Vagina (tissue), 2 donors: ENCODE results near the gene ZNF324.

Source experiments
- CTCF ChIP-seq, 3 experiments: fragments of 450-650 bp in 2 of 3; fragments of 200-600 bp in 1 of 3; sonication (generic) in 1 of 3; IDR thresholded peaks; one replicate each; pipeline ENCODE4 v1.5.1; 2017 to 2019; ENCODE audit warnings: antibody characterized with exemption in 3 of 3, mild to moderate bottlenecking in 2 of 3, moderate library complexity in 2 of 3
- POLR2A ChIP-seq, 2 donors: fragments of 450-650 bp; IDR thresholded peaks; one replicate each; pipeline ENCODE4 v1.6.1; 2017; ENCODE audit warnings: antibody characterized with exemption in 2 of 2, mild to moderate bottlenecking in 2 of 2, moderate library complexity in 2 of 2
- POLR2AphosphoS5 ChIP-seq, 2 donors: sonication (generic); formaldehyde crosslinking; IDR thresholded peaks; one replicate each; pipeline ENCODE4 v1.9.0; 2017; ENCODE audit warnings: antibody characterized with exemption in 2 of 2, mild to moderate bottlenecking in 2 of 2, low read depth in 1 of 2; ENCODE audit not compliant: insufficient read depth in 1 of 2

GRCh38 chr19:58514564-58515022 is 47.7 kb downstream of the ZNF324 start:
- TF ChIP-seq CTCF (IDR thresholded peaks at IDR 0.05) (no peak), POLR2AphosphoS5 (IDR thresholded peaks at IDR 0.05; ENCODE audit: insufficient read depth in 1 of 2, low read depth in 1 of 2) (no peak), POLR2A (IDR thresholded peaks at IDR 0.05) (no peak)
